GM12891 (cell line): ENCODE data around the gene PEX7. TPM values are rescaled to one million over a fixed set of nuclear protein-coding genes. Genes with fewer than 3 reads are reported as not detected.
A peak's percentile ranks its signal among the peaks of the same experiment; 100 is the strongest.

Experiments used
- DNase-seq: peaks from one replicate; pipeline ENCODE4 v3.0.0; 2011; ENCODE audit warnings: low spot score; ENCODE audit not compliant: insufficient read length
- FAIRE-seq: peaks from 2 replicates; lab custom pipeline; 2011; peaks lifted over from hg19 to GRCh38; lab: Jason Lieb, UNC
- PAX5 ChIP-seq: IDR thresholded peaks from 2 replicates; pipeline ENCODE4 v1.6.1; 2011; ENCODE audit warnings: low read length, moderate library complexity, mild to moderate bottlenecking; ENCODE audit not compliant: insufficient read depth, severe bottlenecking
- POLR2A ChIP-seq: IDR thresholded peaks from 2 replicates; pipeline ENCODE4 v1.6.1; 2011; ENCODE audit warnings: low read depth, low read length, control low read depth
- POLR2AphosphoS5 ChIP-seq: IDR thresholded peaks from 2 replicates; pipeline ENCODE4 v1.6.1; 2011; ENCODE audit warnings: low read depth, low read length, control low read depth
- POU2F2 ChIP-seq: IDR thresholded peaks from 2 replicates; pipeline ENCODE4 v1.6.1; 2011; ENCODE audit warnings: low read depth, mild to moderate bottlenecking, control low read depth, low read length, moderate library complexity
- SPI1 ChIP-seq: IDR thresholded peaks from 2 replicates; pipeline ENCODE4 v1.6.1; 2011; ENCODE audit warnings: low read depth, low read length, control low read depth
- TAF1 ChIP-seq: IDR thresholded peaks from 2 replicates; pipeline ENCODE4 v1.6.1; 2011; ENCODE audit warnings: low read depth, low read length, control low read depth
- polyA plus RNA-seq: library from polyadenylated mRNA; unstranded; fragments of >200 nt; gene quantifications from one replicate; pipeline ENCODE4 v1.2.1, GENCODE V29; 2012; ENCODE audit warnings: low read depth, missing spikeins, inconsistent platforms; ENCODE audit not compliant: missing spikeins

PEX7 gene, protein sequence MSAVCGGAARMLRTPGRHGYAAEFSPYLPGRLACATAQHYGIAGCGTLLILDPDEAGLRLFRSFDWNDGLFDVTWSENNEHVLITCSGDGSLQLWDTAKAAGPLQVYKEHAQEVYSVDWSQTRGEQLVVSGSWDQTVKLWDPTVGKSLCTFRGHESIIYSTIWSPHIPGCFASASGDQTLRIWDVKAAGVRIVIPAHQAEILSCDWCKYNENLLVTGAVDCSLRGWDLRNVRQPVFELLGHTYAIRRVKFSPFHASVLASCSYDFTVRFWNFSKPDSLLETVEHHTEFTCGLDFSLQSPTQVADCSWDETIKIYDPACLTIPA
- 6.8 TPM for polyA plus RNA-seq

DNA sequence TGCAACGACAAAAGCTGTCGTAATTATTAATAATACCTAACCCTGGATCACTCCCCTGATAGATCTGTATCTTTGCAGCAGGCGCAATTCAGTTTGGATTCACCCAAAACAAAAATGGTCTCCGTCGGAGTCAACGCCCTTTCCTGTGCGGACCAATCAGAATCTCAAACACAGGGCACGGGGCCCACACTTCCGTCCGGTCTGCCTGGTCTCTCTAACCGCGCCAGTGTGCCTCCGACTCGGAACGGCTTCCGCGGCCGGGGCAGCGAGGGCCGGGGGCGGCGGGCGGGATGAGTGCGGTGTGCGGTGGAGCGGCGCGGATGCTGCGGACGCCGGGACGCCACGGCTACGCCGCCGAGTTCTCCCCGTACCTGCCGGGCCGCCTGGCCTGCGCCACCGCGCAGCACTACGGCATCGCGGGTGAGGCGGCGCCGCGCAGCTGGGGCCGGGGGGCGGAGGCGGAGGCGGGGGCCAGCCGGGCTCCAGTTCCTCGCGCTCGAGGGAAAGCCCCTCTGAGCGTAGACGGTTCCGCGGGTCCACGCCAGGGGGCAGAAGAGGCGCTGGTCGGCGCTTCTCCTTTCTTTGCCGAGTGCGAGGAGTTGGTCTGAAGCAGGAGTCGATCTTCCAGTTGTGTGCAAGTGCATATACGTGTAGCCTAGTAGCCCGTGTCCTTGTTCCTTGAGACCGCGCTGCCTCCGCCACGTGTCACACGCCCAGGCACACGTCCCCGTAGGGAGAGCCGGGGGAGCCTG is at the start of gene PEX7:
PEX7 (plus strand) TSS at position 217 of the 752 bp plus-strand sequence; CDS start at position 291, 74 bp downstream.
- peak; percentile 52; the same call in 1 of the 2 replicates for TF ChIP-seq TAF1
- TF ChIP-seq SPI1, result peak; percentile 73
- peak; percentile 80 for TF ChIP-seq POLR2AphosphoS5
- TF ChIP-seq POLR2A, result peak; percentile 88
- TF ChIP-seq POU2F2, result no peak
- TF ChIP-seq PAX5, result peak; percentile 6
- FAIRE-seq (peak; percentile 98), DNase-seq (peak; percentile 72)

GRCh38 chr6:136772685-136773472 is 49.5 kb upstream of the PEX7 start:
- TF ChIP-seq SPI1, result peak; percentile 96
- no peak for TF ChIP-seq PAX5
- peak; percentile 25; the same call in 1 of the 2 replicates for TF ChIP-seq POU2F2
- TF ChIP-seq POLR2AphosphoS5, result peak; percentile 56; the same call in 1 of the 2 replicates
- TF ChIP-seq POLR2A, result peak; percentile 20; the same call in 1 of the 2 replicates
- TF ChIP-seq TAF1, result no peak
- no peak for DNase-seq
- peak; percentile 76 for FAIRE-seq

DNA sequence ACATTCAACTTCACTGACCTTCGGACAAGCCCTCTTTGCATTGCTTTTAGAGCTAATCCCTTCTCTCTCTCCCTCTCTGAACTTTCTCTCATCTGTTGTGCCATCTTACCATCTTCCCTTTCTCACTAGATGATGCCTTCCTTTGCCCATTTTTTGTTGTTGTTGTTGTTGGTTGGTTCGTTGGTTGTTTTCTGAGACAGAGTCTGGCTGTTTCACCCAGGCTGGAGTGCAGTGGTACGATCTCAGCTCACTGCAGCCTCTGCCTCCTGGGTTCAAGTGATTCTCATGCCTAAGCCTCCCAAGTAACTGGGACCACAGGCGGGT is 49.0 kb upstream of the PEX7 start:
- no peak for TF ChIP-seq POLR2AphosphoS5
- no peak for TF ChIP-seq POU2F2
- TF ChIP-seq SPI1, result no peak
- no peak; the same call in 1 of the 2 replicates for TF ChIP-seq POLR2A
- no peak for TF ChIP-seq TAF1
- no peak for TF ChIP-seq PAX5
- FAIRE-seq, result no peak

DNA sequence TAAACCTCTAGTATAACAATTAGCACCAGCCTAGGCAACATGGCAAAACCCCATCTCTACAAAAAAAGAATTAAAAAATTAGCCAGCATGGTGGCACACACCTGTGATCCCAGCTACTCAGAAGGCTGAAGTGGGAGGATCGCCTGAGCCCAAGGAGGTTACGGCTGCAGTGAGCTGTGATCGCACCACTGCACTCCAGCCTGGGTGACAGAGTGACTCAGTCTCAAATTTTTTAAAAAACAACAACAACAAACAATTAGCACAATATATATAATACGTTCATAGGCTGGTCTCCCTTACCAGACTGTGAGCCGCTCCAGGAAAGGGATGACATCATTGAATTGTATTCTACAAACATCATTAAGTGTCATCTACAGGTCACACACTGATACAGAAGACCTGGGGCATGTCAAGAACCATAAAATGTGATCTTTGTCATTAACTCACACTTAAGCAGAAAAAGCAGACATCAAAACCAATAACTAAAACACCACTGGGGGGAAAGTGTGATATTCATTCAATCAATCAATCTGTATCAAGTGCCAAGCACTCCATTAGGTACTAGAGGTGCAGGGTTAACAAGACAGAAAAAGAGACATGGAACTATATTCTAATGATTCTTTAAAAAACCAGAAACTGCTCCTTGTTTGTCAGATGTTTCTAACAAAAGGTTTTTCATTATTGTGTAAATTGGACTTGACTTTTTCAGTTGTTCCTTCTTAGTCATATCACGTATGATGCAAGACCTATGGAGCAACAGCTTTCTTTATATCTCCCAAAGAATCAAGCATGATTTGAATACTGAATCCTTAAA is 48.0 kb upstream of the PEX7 start:
- FAIRE-seq, result no peak
- TF ChIP-seq PAX5, result no peak
- TF ChIP-seq POLR2A, result no peak
- TF ChIP-seq POLR2AphosphoS5, result no peak
- TF ChIP-seq SPI1, result no peak
- TF ChIP-seq POU2F2, result no peak
- no peak for TF ChIP-seq TAF1
- no peak for DNase-seq

More for the DNA sequence above, 49.0 kb upstream of the PEX7 start:
- DNase-seq, result no peak

DNA sequence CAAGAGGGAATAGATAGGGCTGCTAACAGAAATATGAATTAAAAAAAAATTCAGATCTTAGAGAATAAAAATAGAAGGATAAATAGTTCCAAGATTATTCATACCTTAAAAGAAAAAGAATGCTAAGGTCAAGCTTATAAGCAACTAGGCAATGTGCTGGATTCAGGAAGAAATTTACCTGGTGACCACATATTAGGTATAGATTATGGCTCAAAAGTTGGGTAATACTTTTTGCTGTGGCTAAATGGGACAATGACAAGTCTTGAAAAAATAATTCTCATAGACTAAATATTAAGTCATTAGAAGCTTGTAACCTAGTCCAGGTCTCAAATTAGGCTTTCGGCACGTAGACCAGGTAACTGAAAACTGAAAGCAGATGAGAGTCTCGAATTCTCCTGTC is 47.3 kb upstream of the PEX7 start:
- DNase-seq (no peak), FAIRE-seq (no peak)
- TF ChIP-seq SPI1 (no peak), POLR2A (no peak), PAX5 (no peak), TAF1 (no peak), POU2F2 (no peak), POLR2AphosphoS5 (no peak)

- DNase-seq (no peak), FAIRE-seq (peak; percentile 5)
- no peak for TF ChIP-seq POU2F2
- no peak for TF ChIP-seq SPI1
- TF ChIP-seq POLR2AphosphoS5, result no peak
- no peak for TF ChIP-seq PAX5
Observed at GRCh38 chr6:136775548-136775947, 46.8 kb upstream of the PEX7 start.

- TF ChIP-seq PAX5 (no peak), SPI1 (no peak), TAF1 (no peak), POU2F2 (no peak), POLR2AphosphoS5 (no peak), POLR2A (no peak)
- FAIRE-seq (no peak), DNase-seq (no peak)
Observed at GRCh38 chr6:136777651-136778050, 44.7 kb upstream of the PEX7 start.

DNA sequence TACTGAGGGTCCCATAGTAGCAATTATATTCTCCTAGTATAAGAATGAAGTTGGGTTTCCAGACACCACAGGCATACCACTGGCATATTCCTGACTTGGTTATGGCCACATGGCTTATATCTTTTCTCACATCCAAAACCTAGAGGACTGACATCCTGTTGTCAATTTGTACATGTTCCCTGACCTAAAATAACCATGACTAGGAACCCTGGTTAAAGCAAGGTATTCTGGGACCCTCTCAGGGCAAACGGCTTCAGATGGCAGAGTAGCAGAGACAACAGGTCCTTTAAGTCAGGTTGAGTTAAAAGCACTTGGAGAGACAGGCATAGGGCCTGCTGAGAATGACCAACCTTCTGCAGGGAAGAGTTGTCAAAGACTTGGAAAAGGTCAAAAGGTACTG is 42.7 kb upstream of the PEX7 start:
- TF ChIP-seq POLR2AphosphoS5, result peak; percentile 28; the same call in 1 of the 2 replicates
- TF ChIP-seq TAF1, result no peak
- TF ChIP-seq POLR2A, result no peak
- TF ChIP-seq POU2F2, result no peak
- FAIRE-seq, result no peak

DNA sequence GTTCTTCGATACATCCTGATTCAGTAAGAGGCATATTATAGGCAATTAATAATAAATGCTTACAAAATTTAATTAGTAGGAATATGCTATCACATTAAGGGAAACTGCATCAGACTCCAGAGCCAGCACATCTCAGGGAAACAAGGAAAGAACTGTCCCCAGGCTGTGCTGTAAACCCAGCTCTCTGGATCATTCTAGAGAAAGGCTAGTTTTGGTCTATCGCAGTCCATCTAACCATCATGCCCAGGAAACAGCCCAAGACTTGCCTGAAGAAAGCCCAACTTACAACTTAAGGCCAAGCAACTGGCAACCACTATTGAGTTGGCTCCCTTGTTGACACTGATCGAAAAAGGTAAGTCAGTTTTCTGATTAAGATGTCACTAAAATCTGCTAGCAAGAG is 41.4 kb upstream of the PEX7 start:
- FAIRE-seq (no peak), DNase-seq (no peak)
- no peak for TF ChIP-seq POLR2A
- TF ChIP-seq TAF1, result no peak
- no peak for TF ChIP-seq PAX5
- TF ChIP-seq POLR2AphosphoS5, result no peak
- TF ChIP-seq POU2F2, result no peak
- no peak for TF ChIP-seq SPI1

More for the DNA sequence above, 42.7 kb upstream of the PEX7 start:
- DNase-seq, result no peak
